Endothelial cell of umbilical vein (primary cell): ENCODE measurements around the gene TMEM233. TPM values are rescaled to one million over a fixed set of nuclear protein-coding genes. Genes with fewer than 3 reads are reported as not detected.

Experiments used
- BruUV-seq: library from RNA; stranded (reverse); fragments of 400-500 nt; replicated peaks from 2 replicates; lab custom pipeline; 2021; lab: Mats Ljungman, UMichigan
- CTCF ChIA-PET: fragments of 300-600, 350-600 bp; sonication (Branson Sonifier 250); formaldehyde crosslinking; loops from one replicate; lab custom pipeline; 2021; ENCODE audit warnings: antibody characterized with exemption, inconsistent platforms; lab: Charles Lee
- POLR2A ChIA-PET: fragments of 300-600, 350-600 bp; sonication (Branson Sonifier 250); formaldehyde crosslinking; loops from one replicate; lab custom pipeline; 2021; ENCODE audit warnings: antibody characterized with exemption, inconsistent platforms; lab: Charles Lee
- DNase-seq: peaks from one replicate; pipeline ENCODE4 v3.0.0-alpha.2; 2011; ENCODE audit warnings: low read depth, low spot score
- FAIRE-seq: peaks from 2 replicates; lab custom pipeline; 2011; peaks lifted over from hg19 to GRCh38; lab: Jason Lieb, UNC
- H2AFZ ChIP-seq: 2 replicates; pipeline ENCODE4 v1.6.0; 2012; ENCODE audit warnings: low read depth, low read length, control low read depth, inconsistent platforms
- H3K27ac ChIP-seq: 2 replicates; pipeline ENCODE4 v1.5.1; 2011; ENCODE audit warnings: low read depth, mild to moderate bottlenecking, control low read depth, low read length, moderate library complexity; ENCODE audit not compliant: insufficient read depth
- H3K27me3 ChIP-seq, 2 experiments: 2 replicates each; pipeline versions ENCODE4 v1.6.0 to v1.6.1; 2011; ENCODE audit warnings: low read length in 2 of 2, mixed read lengths in 1 of 2; ENCODE audit not compliant: control insufficient read depth in 2 of 2, insufficient read depth in 2 of 2
- H3K36me3 ChIP-seq, 2 experiments: 2 replicates in 1 of 2; 3 replicates in 1 of 2; pipeline ENCODE4 v1.5.1; 2011; ENCODE audit warnings: low read length in 2 of 2, mild to moderate bottlenecking in 1 of 2, moderate library complexity in 1 of 2; ENCODE audit not compliant: control insufficient read depth in 2 of 2, insufficient read depth in 2 of 2; ENCODE audit errors: extremely low read depth in 1 of 2
- H3K4me1 ChIP-seq: 3 replicates; pipeline ENCODE4 v1.5.1; 2011; ENCODE audit warnings: mild to moderate bottlenecking, low read length; ENCODE audit not compliant: control insufficient read depth, insufficient read depth; ENCODE audit errors: extremely low read depth
- H3K4me2 ChIP-seq: 2 replicates; pipeline ENCODE4 v1.6.1; 2011; ENCODE audit warnings: low read length, control low read depth, mixed read lengths; ENCODE audit not compliant: insufficient read depth
- H3K4me3 ChIP-seq, 3 experiments: fragments of 200-600 bp in 1 of 3; sonication (generic), shearing (Covaris generic) in 1 of 3; replicated peaks in 1 of 3; 2 replicates each; pipeline ENCODE4 v1.5.1; 2011 to 2016; ENCODE audit warnings: control low read depth in 3 of 3, low read length in 3 of 3, mild to moderate bottlenecking in 2 of 3, inconsistent platforms in 1 of 3, low read depth in 1 of 3, moderate library complexity in 1 of 3; ENCODE audit not compliant: insufficient read depth in 1 of 3
- H3K79me2 ChIP-seq: 2 replicates; pipeline ENCODE4 v1.6.0; 2012; ENCODE audit warnings: low read length, inconsistent platforms; ENCODE audit not compliant: control insufficient read depth, insufficient read depth
- H3K9ac ChIP-seq: replicated peaks from 2 replicates; pipeline ENCODE3; 2011; ENCODE audit warnings: low read length, control low read depth; ENCODE audit not compliant: insufficient read depth; ENCODE audit errors: extremely low read depth
- H3K9me1 ChIP-seq: replicated peaks from 3 replicates; pipeline ENCODE4 v1.6.0; 2011; ENCODE audit warnings: mild to moderate bottlenecking, low read length; ENCODE audit not compliant: control insufficient read depth, insufficient read depth; ENCODE audit errors: extremely low read depth
- H3K9me3 ChIP-seq: replicated peaks from 2 replicates; pipeline ENCODE4 v1.5.1; 2012; ENCODE audit warnings: low read length, inconsistent platforms; ENCODE audit not compliant: control insufficient read depth, insufficient read depth
- H4K20me1 ChIP-seq: replicated peaks from 2 replicates; pipeline ENCODE3; 2011; ENCODE audit warnings: mild to moderate bottlenecking, low read length; ENCODE audit not compliant: control insufficient read depth, insufficient read depth; ENCODE audit errors: extremely low read depth
- EZH2 ChIP-seq: IDR thresholded peaks from 2 replicates; pipeline ENCODE4 v1.6.1; 2012; ENCODE audit warnings: borderline replicate concordance, low read depth, mild to moderate bottlenecking, moderate library complexity, low read length, inconsistent platforms; ENCODE audit not compliant: severe bottlenecking
- FOS ChIP-seq: IDR thresholded peaks from 2 replicates; pipeline ENCODE4 v1.6.1; 2011; ENCODE audit warnings: mild to moderate bottlenecking, low read length, moderate library complexity, borderline replicate concordance; ENCODE audit not compliant: insufficient read depth
- GATA2 ChIP-seq: IDR thresholded peaks from 2 replicates; pipeline ENCODE4 v1.7.0; 2011; ENCODE audit warnings: low read depth, mild to moderate bottlenecking, moderate library complexity, mixed read lengths, low read length; ENCODE audit not compliant: insufficient read length, insufficient read depth
- JUN ChIP-seq: IDR thresholded peaks from 2 replicates; pipeline ENCODE4 v1.6.1; 2011; ENCODE audit warnings: borderline replicate concordance, low read depth; ENCODE audit not compliant: insufficient read length, insufficient read depth
- MYC ChIP-seq: IDR thresholded peaks from one replicate; pipeline ENCODE4 v1.6.1; 2011; ENCODE audit warnings: mild to moderate bottlenecking, low read depth, low read length
- POLR2A ChIP-seq: IDR thresholded peaks from 2 replicates; pipeline ENCODE4 v1.6.1; 2012; ENCODE audit warnings: low read depth, mild to moderate bottlenecking, control low read depth, low read length
- POLR2AphosphoS5 ChIP-seq: IDR thresholded peaks from 2 replicates; pipeline ENCODE4 v1.6.1; 2012; ENCODE audit warnings: low read depth, mild to moderate bottlenecking, control low read depth, low read length, moderate library complexity; ENCODE audit not compliant: insufficient read depth
- dilution Hi-C: fragments of 300-500 bp; cut with MboI; formaldehyde crosslinking; loops from one replicate; pipeline ENCODE4 v1.15.0; 2019; ENCODE audit warnings: low sequenced_read_pairs; ENCODE audit not compliant: extremely low pct_ligation_motif_present
- intact Hi-C: fragments of 100-400 bp; cut with micrococcal nuclease; formaldehyde crosslinking; loops from one replicate; pipeline ENCODE4 v1.10.0; 2022
- polyA plus RNA-seq, 4 experiments: library from polyadenylated mRNA; depleted of rRNA in 3 of 4; stranded (reverse) in 3 of 4; unstranded in 1 of 4; fragments of >200 nt; gene quantifications; 2 replicates each; pipeline versions ENCODE4 v1.2.1 to v1.2.3, GENCODE V29; 2011 to 2012; ENCODE audit warnings: missing spikeins in 1 of 4
- total RNA-seq: library from RNA; stranded (reverse); gene quantifications from 2 replicates; pipeline ENCODE4 v1.2.3, GENCODE V29; 2021
- TF ChIP-seq, protein P1 (sequence below): IDR thresholded peaks from 2 replicates; pipeline ENCODE4 v1.6.1; 2011; ENCODE audit not compliant: insufficient read depth, insufficient read length
- TF ChIP-seq, protein P2 (sequence below), 2 donors: IDR thresholded peaks; 1 replicate in 1 of 2; 2 replicates in 1 of 2; pipeline ENCODE4 v1.5.1; 2011; ENCODE audit warnings: low read length in 2 of 2, mild to moderate bottlenecking in 2 of 2, moderate library complexity in 2 of 2, control low read depth in 1 of 2, inconsistent platforms in 1 of 2, low read depth in 1 of 2; ENCODE audit not compliant: insufficient read depth in 1 of 2; ENCODE audit errors: extremely low read depth in 1 of 2

The TMEM233 gene
- total and polyA plus RNA-seq, 2 donors (not counting 3 experiments of a cell fraction or from before 2014, with no cell fraction given) = 0.01 TPM; not detected in 1

DNA sequence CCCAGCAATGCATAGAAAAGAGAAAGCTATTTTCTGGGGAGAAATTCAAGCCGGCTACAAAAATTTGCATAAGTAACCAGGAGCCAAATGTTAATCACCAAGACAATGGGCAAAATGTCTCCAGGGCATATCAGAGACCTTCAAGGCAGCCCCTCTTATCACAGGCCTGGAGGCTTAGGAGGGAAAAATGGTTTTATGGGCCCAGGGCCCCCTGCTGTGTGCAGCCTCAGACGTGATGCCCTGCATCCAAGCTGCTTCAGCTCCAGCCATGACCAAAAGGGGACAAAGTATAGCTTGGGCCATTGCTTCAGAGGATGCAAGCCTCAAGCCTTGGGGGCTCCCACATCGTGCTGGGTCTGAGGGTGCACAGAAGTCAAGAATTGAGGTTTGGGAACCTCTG is 15.8 kb downstream of the TMEM233 start:
- Histone ChIP-seq H3K9ac (no peak overlapping the region), H3K36me3 (no peaks in the 10 kb centered on the region), H4K20me1 (no peaks in the 10 kb centered on the region), H3K9me1 (no peaks in the 10 kb centered on the region), H2AFZ (no peak overlapping the region), H3K4me3 (no peak overlapping the region), H3K79me2 (no peaks in the 10 kb centered on the region), H3K27me3 (no peaks in the 10 kb centered on the region), H3K4me2 (no peak overlapping the region), H3K27ac (no peak overlapping the region), H3K4me1 (peaks cover under 1% of the 10 kb centered on the region), H3K9me3 (no peaks in the 10 kb centered on the region)
- FAIRE-seq (no peak), DNase-seq (no peak)
- ChIA-PET CTCF (no interaction called here), POLR2A (no interaction called here)
- no TSS peak for BruUV-seq
- intact Hi-C loops (no loop called here), dilution Hi-C loops (no loop called here)
- TF ChIP-seq MYC (no peak), JUN (no peak), POLR2AphosphoS5 (no peak), GATA2 (no peak), FOS (no peak), EZH2 (no peak), POLR2A (no peak)
- TF ChIP-seq, protein P1, sequence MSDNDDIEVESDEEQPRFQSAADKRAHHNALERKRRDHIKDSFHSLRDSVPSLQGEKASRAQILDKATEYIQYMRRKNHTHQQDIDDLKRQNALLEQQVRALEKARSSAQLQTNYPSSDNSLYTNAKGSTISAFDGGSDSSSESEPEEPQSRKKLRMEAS = no peak
- TF ChIP-seq, protein P2, sequence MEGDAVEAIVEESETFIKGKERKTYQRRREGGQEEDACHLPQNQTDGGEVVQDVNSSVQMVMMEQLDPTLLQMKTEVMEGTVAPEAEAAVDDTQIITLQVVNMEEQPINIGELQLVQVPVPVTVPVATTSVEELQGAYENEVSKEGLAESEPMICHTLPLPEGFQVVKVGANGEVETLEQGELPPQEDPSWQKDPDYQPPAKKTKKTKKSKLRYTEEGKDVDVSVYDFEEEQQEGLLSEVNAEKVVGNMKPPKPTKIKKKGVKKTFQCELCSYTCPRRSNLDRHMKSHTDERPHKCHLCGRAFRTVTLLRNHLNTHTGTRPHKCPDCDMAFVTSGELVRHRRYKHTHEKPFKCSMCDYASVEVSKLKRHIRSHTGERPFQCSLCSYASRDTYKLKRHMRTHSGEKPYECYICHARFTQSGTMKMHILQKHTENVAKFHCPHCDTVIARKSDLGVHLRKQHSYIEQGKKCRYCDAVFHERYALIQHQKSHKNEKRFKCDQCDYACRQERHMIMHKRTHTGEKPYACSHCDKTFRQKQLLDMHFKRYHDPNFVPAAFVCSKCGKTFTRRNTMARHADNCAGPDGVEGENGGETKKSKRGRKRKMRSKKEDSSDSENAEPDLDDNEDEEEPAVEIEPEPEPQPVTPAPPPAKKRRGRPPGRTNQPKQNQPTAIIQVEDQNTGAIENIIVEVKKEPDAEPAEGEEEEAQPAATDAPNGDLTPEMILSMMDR (IDR thresholded peaks at IDR 0.05; ENCODE audit: extremely low read depth in 1 of 2, insufficient read depth in 1 of 2, low read depth in 1 of 2, low read length in 2 of 2) = no peak
